H1 (cell line): Measurements from ENCODE around the gene RIT2. TPM values are rescaled to one million over a fixed set of nuclear protein-coding genes. Genes with fewer than 3 reads are reported as not detected.

Experiments used
- CTCF ChIA-PET: fragments of 300-600 bp; sonication (Branson Sonifier 250); formaldehyde crosslinking; loops from one replicate; lab custom pipeline; 2021; ENCODE audit not compliant: partially characterized antibody; lab: Charles Lee
- POLR2A ChIA-PET: fragments of 300-600 bp; sonication (Branson Sonifier 250); formaldehyde crosslinking; loops from one replicate; lab custom pipeline; 2021; ENCODE audit warnings: inconsistent platforms; ENCODE audit not compliant: partially characterized antibody; lab: Charles Lee
- DNase-seq, 2 experiments: peaks; one replicate each; pipeline versions ENCODE4 v3.0.0 to v3.0.0-alpha.2; 2010 to 2022; ENCODE audit warnings: low spot score in 2 of 2, low read depth in 1 of 2, mixed read lengths in 1 of 2
- FAIRE-seq: peaks from 2 replicates; lab custom pipeline; 2011; peaks lifted over from hg19 to GRCh38; lab: Jason Lieb, UNC
- H2AFZ ChIP-seq: 2 replicates; pipeline ENCODE4 v1.8.1; 2012; ENCODE audit warnings: low read length, inconsistent platforms
- H2AK5ac ChIP-seq: 2 replicates; pipeline ENCODE4 v1.6.1; 2013; ENCODE audit warnings: low read depth, low read length
- H2BK120ac ChIP-seq: replicated peaks from 2 replicates; pipeline ENCODE3; 2013; ENCODE audit warnings: low read depth, low read length, inconsistent platforms
- H2BK12ac ChIP-seq: 2 replicates; pipeline ENCODE4 v1.6.1; 2013; ENCODE audit warnings: low read depth, low read length
- H2BK15ac ChIP-seq: 2 replicates; pipeline ENCODE4 v1.6.1; 2013; ENCODE audit warnings: low read length
- H2BK20ac ChIP-seq: 2 replicates; pipeline ENCODE4 v1.6.1; 2013; ENCODE audit warnings: low read length
- H2BK5ac ChIP-seq: 2 replicates; pipeline ENCODE4 v1.6.1; 2013; ENCODE audit warnings: low read depth, low read length
- H3K14ac ChIP-seq: 2 replicates; pipeline ENCODE4 v1.6.1; 2013; ENCODE audit warnings: inconsistent platforms; ENCODE audit not compliant: insufficient read length
- H3K18ac ChIP-seq: 2 replicates; pipeline ENCODE4 v1.6.1; 2013; ENCODE audit warnings: low read length; ENCODE audit errors: extremely low read depth
- H3K23ac ChIP-seq: 2 replicates; pipeline ENCODE4 v1.6.1; 2013; ENCODE audit warnings: inconsistent platforms; ENCODE audit not compliant: insufficient read length
- H3K23me2 ChIP-seq: 2 replicates; pipeline ENCODE4 v1.6.1; 2013; ENCODE audit warnings: low read depth, low read length
- H3K27ac ChIP-seq: 2 replicates; pipeline ENCODE4 v1.6.1; 2011; ENCODE audit warnings: low read depth, low read length, inconsistent platforms
- H3K27me3 ChIP-seq, 4 experiments: replicated peaks in 1 of 4; 1 replicate in 1 of 4; 2 replicates in 3 of 4; pipeline versions ENCODE4 v1.6.1 to v1.8.1; 2011 to 2013; ENCODE audit warnings: low read length in 3 of 4, mild to moderate bottlenecking in 3 of 4, inconsistent platforms in 2 of 4, mixed read lengths in 2 of 4, moderate library complexity in 1 of 4; ENCODE audit not compliant: control insufficient read depth in 3 of 4, insufficient read depth in 3 of 4; ENCODE audit errors: extremely low read depth in 1 of 4
- H3K36me3 ChIP-seq, 4 experiments: 2 replicates each; pipeline versions ENCODE4 v1.6.1 to v1.8.1; 2011 to 2013; ENCODE audit warnings: mild to moderate bottlenecking in 4 of 4, low read length in 3 of 4, moderate library complexity in 2 of 4, control low read depth in 1 of 4, inconsistent platforms in 1 of 4; ENCODE audit not compliant: insufficient read depth in 4 of 4, control insufficient read depth in 2 of 4
- H3K4ac ChIP-seq: replicated peaks from 2 replicates; pipeline ENCODE3; 2013; ENCODE audit warnings: low read length, low read depth, mixed read lengths, inconsistent platforms; ENCODE audit not compliant: insufficient read length
- H3K4me1 ChIP-seq, 4 experiments: replicated peaks in 1 of 4; 1 replicate in 1 of 4; 2 replicates in 3 of 4; pipeline versions ENCODE4 v1.6.1 to v1.8.1; 2011 to 2013; ENCODE audit warnings: low read length in 3 of 4, inconsistent platforms in 2 of 4, mixed read lengths in 1 of 4; ENCODE audit not compliant: insufficient read depth in 4 of 4, control insufficient read depth in 3 of 4
- H3K4me2 ChIP-seq, 2 experiments: 2 replicates each; pipeline versions ENCODE4 v1.6.1 to v1.8.1; 2011 to 2013; ENCODE audit warnings: low read depth in 2 of 2, low read length in 2 of 2, control low read depth in 1 of 2, inconsistent platforms in 1 of 2, mild to moderate bottlenecking in 1 of 2; ENCODE audit not compliant: insufficient read depth in 1 of 2
- H3K4me3 ChIP-seq, 4 experiments: fragments of 200-600, 300-600 bp in 1 of 4; sonication (generic), shearing (Covaris generic), sonication (Bioruptor Twin) in 1 of 4; 2 replicates each; pipeline versions ENCODE4 v1.5.1 to v1.8.1; 2011 to 2016; ENCODE audit warnings: low read length in 4 of 4, low read depth in 3 of 4, control low read depth in 2 of 4, inconsistent platforms in 2 of 4, mild to moderate bottlenecking in 2 of 4, mixed read lengths in 1 of 4, moderate library complexity in 1 of 4; ENCODE audit not compliant: insufficient read depth in 2 of 4; ENCODE audit errors: extremely low read depth in 1 of 4
- H3K56ac ChIP-seq: replicated peaks from 2 replicates; pipeline ENCODE3; 2013; ENCODE audit warnings: low read depth, mild to moderate bottlenecking, mixed read lengths, low read length, inconsistent platforms; ENCODE audit not compliant: insufficient read length
- H3K79me1 ChIP-seq: 2 replicates; pipeline ENCODE4 v1.6.1; 2013; ENCODE audit warnings: low read depth, low read length, control low read depth
- H3K79me2 ChIP-seq, 2 experiments: 2 replicates each; pipeline versions ENCODE4 v1.6.1 to v1.8.1; 2012 to 2013; ENCODE audit warnings: low read length in 2 of 2, mild to moderate bottlenecking in 2 of 2, inconsistent platforms in 1 of 2; ENCODE audit not compliant: insufficient read depth in 2 of 2, control insufficient read depth in 1 of 2
- H3K9ac ChIP-seq, 4 experiments: replicated peaks in 1 of 4; 1 replicate in 1 of 4; 2 replicates in 3 of 4; pipeline versions ENCODE4 v1.6.1 to v1.8.1; 2011 to 2013; ENCODE audit warnings: low read depth in 3 of 4, low read length in 3 of 4, control low read depth in 2 of 4, mild to moderate bottlenecking in 2 of 4, moderate library complexity in 2 of 4, inconsistent platforms in 1 of 4; ENCODE audit errors: extremely low read depth in 1 of 4
- H3K9me3 ChIP-seq, 2 experiments: 2 replicates each; pipeline versions ENCODE4 v1.6.1 to v1.8.1; 2012 to 2013; ENCODE audit warnings: mild to moderate bottlenecking in 2 of 2, moderate library complexity in 2 of 2, control low read depth in 1 of 2, inconsistent platforms in 1 of 2, low read depth in 1 of 2, low read length in 1 of 2, mixed read lengths in 1 of 2; ENCODE audit not compliant: insufficient read depth in 2 of 2
- H4K20me1 ChIP-seq, 2 experiments: replicated peaks in 1 of 2; 2 replicates each; pipeline versions ENCODE3 to v1.8.1; 2011 to 2013; ENCODE audit warnings: inconsistent platforms in 2 of 2, low read length in 2 of 2, mild to moderate bottlenecking in 1 of 2; ENCODE audit not compliant: insufficient read depth in 2 of 2, control insufficient read depth in 1 of 2
- H4K5ac ChIP-seq: 2 replicates; pipeline ENCODE4 v1.6.1; 2013; ENCODE audit warnings: low read length, low read depth, mixed read lengths, inconsistent platforms; ENCODE audit not compliant: insufficient read length
- H4K8ac ChIP-seq: 2 replicates; pipeline ENCODE4 v1.8.0; 2013; ENCODE audit warnings: mild to moderate bottlenecking, moderate library complexity, low read length, inconsistent platforms; ENCODE audit not compliant: insufficient read depth; ENCODE audit errors: extremely low read depth
- H4K91ac ChIP-seq: replicated peaks from 2 replicates; pipeline ENCODE3; 2013; ENCODE audit warnings: low read length, mixed read lengths, inconsistent platforms; ENCODE audit not compliant: insufficient read length
- CBX8 ChIP-seq: fragments of 300-800, 300-1000 bp; sonication (generic); IDR thresholded peaks from 2 replicates; pipeline ENCODE4 v1.7.1; 2016; ENCODE audit warnings: low read depth, low read length, borderline replicate concordance
- CEBPB ChIP-seq: IDR thresholded peaks from 2 replicates; pipeline ENCODE4 v1.6.1; 2012; ENCODE audit warnings: low read depth, low read length
- CTCF ChIP-seq, 3 experiments: IDR thresholded peaks; 1 replicate in 2 of 3; 2 replicates in 1 of 3; pipeline versions ENCODE4 v1.5.1 to v1.6.1; 2011; ENCODE audit warnings: low read length in 3 of 3, mild to moderate bottlenecking in 3 of 3, inconsistent platforms in 2 of 3, low read depth in 1 of 3, moderate library complexity in 1 of 3; ENCODE audit not compliant: insufficient read depth in 1 of 3; ENCODE audit errors: control extremely low read depth in 1 of 3
- EP300 ChIP-seq, 2 experiments: IDR thresholded peaks; 1 replicate in 1 of 2; 2 replicates in 1 of 2; pipeline ENCODE4 v1.6.1; 2011 to 2012; ENCODE audit warnings: low read depth in 2 of 2, low read length in 2 of 2, mild to moderate bottlenecking in 2 of 2, borderline replicate concordance in 1 of 2, inconsistent platforms in 1 of 2, moderate library complexity in 1 of 2
- RBBP5 ChIP-seq: IDR thresholded peaks from 2 replicates; pipeline ENCODE4 v1.7.1; 2012; ENCODE audit warnings: low read depth, mild to moderate bottlenecking, inconsistent platforms, low read length, moderate library complexity, borderline replicate concordance
- TEAD4 ChIP-seq: IDR thresholded peaks from 2 replicates; pipeline ENCODE4 v1.6.1; 2012; ENCODE audit warnings: low read depth, low read length, inconsistent platforms, mixed read lengths
- WGBS, 2 experiments: shearing (Covaris generic) in 1 of 2; methylation state at CpG; one replicate each; pipeline versions ENCODE4 v1.1.6 to v1.1.7; 2013 to 2015; ENCODE audit warnings: low lambda C conversion rate in 2 of 2, mixed read lengths in 2 of 2, inconsistent platforms in 1 of 2, low coverage in 1 of 2, missing lambda C conversion rate in 1 of 2; ENCODE audit not compliant: insufficient replicate concordance in 2 of 2, insufficient coverage in 1 of 2, insufficient read length in 1 of 2; ENCODE audit errors: extremely low coverage in 1 of 2, missing lambda C conversion rate in 1 of 2; 5-methylcytosine and 5-hydroxymethylcytosine counted together
- polyA plus RNA-seq, 7 experiments: library from polyadenylated mRNA; depleted of rRNA in 3 of 7; stranded (reverse) in 5 of 7; unstranded in 2 of 7; fragments of >200 nt in 5 of 7; fragments of 200-250 nt in 2 of 7; gene quantifications; 1 replicate in 5 of 7; 2 replicates in 1 of 7; 4 replicates in 1 of 7; pipeline versions ENCODE4 v1.2.1 to v1.2.3, GENCODE V29; 2011 to 2013; ENCODE audit warnings: missing spikeins in 2 of 7, mixed read lengths in 2 of 7
- total RNA-seq: library from RNA; stranded (reverse); fragmentation: NEBNext Ultra II Directional; extraction: Animal tissue kit (Norgen Biotek cat#: 25700); gene quantifications from 2 replicates; pipeline ENCODE4 v1.2.1, GENCODE V29; 2021

Gene RIT2
- total and polyA plus RNA-seq, 2 of the 8 experiments (the other 6 are each of a cell fraction or from before 2014, with no cell fraction given): 0.67 to 3.2 TPM

GRCh38 chr18:43013486-43013885 lies 102.0 kb downstream of the RIT2 start:
- H3K56ac ChIP-seq: no peak overlapping the region
- no peak overlapping the region for H2BK20ac ChIP-seq
- H3K9ac ChIP-seq: no peak overlapping the region
- no peak overlapping the region for H3K4me3 ChIP-seq
- H3K23ac ChIP-seq: no peak overlapping the region
- no peak overlapping the region for H4K91ac ChIP-seq
- no peak for DNase-seq
- no peak overlapping the region for H3K27ac ChIP-seq
- no peaks in the 10 kb centered on the region for H3K36me3 ChIP-seq
- H3K4me1 ChIP-seq: peaks cover 0 to 4% (median 3%) of the 10 kb centered on the region in 4 experiments; a peak in 3 of 7 replicates
- no peaks in the 10 kb centered on the region for H3K23me2 ChIP-seq
- no peak overlapping the region for H3K14ac ChIP-seq
- H3K27me3 ChIP-seq: peaks cover 0 to 1% (median 0%) of the 10 kb centered on the region in 4 experiments; a peak in 1 of 7 replicates
- H2BK120ac ChIP-seq: no peak overlapping the region
- H4K20me1 ChIP-seq: no peaks in the 10 kb centered on the region
- WGBS, 2 experiments: 85% methylated on average over 3 of the region's 3 CpGs; no CpG with 5 or more reads in 1 of the 2 experiments
- H2BK5ac ChIP-seq: no peak overlapping the region
- no peaks in the 10 kb centered on the region for H3K9me3 ChIP-seq
- H2AFZ ChIP-seq: no peak overlapping the region
- H2BK15ac ChIP-seq: no peak overlapping the region
- no peak overlapping the region for H4K5ac ChIP-seq
- TF ChIP-seq EP300 (IDR thresholded peaks at IDR 0.05; ENCODE audit: borderline replicate concordance in 1 of 2, low read depth in 2 of 2, low read length in 2 of 2) (no peak), RBBP5 (no peak), CBX8 (no peak), CTCF (IDR thresholded peaks at IDR 0.05; ENCODE audit: control extremely low read depth in 1 of 3, insufficient read depth in 1 of 3, low read depth in 1 of 3, low read length in 3 of 3) (no peak), TEAD4 (no peak), CEBPB (no peak)
- POLR2A ChIA-PET: interaction anchor here (0.9 kb wide), 1 partner anchor 9 kb away, joined by 3 read pairs; no protein-coding TSS in a partner anchor
- H3K79me2 ChIP-seq: no peaks in the 10 kb centered on the region
- no peak overlapping the region for H2BK12ac ChIP-seq
- H2AK5ac ChIP-seq: no peak overlapping the region
- H3K4ac ChIP-seq: no peak overlapping the region
- CTCF ChIA-PET: interaction anchor here (0.8 to 0.9 kb wide), 2 partner anchors 10 to 14 kb away, joined by 3 read pairs; no protein-coding TSS in a partner anchor
- H3K18ac ChIP-seq: no peak overlapping the region
- no peak overlapping the region for H3K4me2 ChIP-seq
- FAIRE-seq: no peak
- H4K8ac ChIP-seq: no peak overlapping the region
- H3K79me1 ChIP-seq: no peaks in the 10 kb centered on the region
